Stomach (tissue), 9 donors: Measurements from ENCODE around the gene CCDC63. TPM values are rescaled to one million over a fixed set of nuclear protein-coding genes. Genes with fewer than 3 reads are reported as not detected.
A peak's percentile ranks its signal among the peaks of the same experiment; 100 is the strongest.

Source experiments
- DNase-seq, 2 donors: peaks; one replicate each; pipeline versions ENCODE4 v3.0.0 to v3.0.0-alpha.2; 2013 to 2019
- H3K27ac ChIP-seq, 5 donors: fragments of 200-600 bp in 4 of 5; sonication (generic) in 4 of 5; one replicate each; pipeline ENCODE4 v1.5.1; 2013 to 2019; ENCODE audit warnings: mild to moderate bottlenecking in 1 of 5, moderate library complexity in 1 of 5
- H3K27me3 ChIP-seq, 3 donors: fragments of 200-600 bp; sonication (generic); one replicate each; pipeline ENCODE4 v1.5.1; 2017 to 2019; ENCODE audit warnings: mixed run types in 1 of 3
- H3K36me3 ChIP-seq, 4 donors: fragments of 200-600 bp; sonication (generic); 1 replicate in 3 of 4; 2 replicates in 1 of 4; pipeline ENCODE4 v1.5.1; 2016 to 2019
- H3K4me1 ChIP-seq, 4 donors: fragments of 200-600 bp; sonication (generic); one replicate each; pipeline ENCODE4 v1.5.1; 2016 to 2019
- H3K4me3 ChIP-seq, 4 donors: fragments of 200-600 bp; sonication (generic) in 3 of 4; one replicate each; pipeline ENCODE4 v1.5.1; 2016 to 2019; ENCODE audit warnings: mild to moderate bottlenecking in 1 of 4
- H3K9me3 ChIP-seq, 4 donors: fragments of 200-600 bp; sonication (generic); one replicate each; pipeline ENCODE4 v1.5.1; 2016 to 2019
- EP300 ChIP-seq: sonication (generic); formaldehyde crosslinking; IDR thresholded peaks from one replicate; pipeline ENCODE4 v1.6.1; 2017; ENCODE audit warnings: antibody characterized with exemption
- POLR2A ChIP-seq, 4 donors: fragments of 450-650 bp; IDR thresholded peaks; one replicate each; pipeline ENCODE4 v1.6.1; 2016; ENCODE audit warnings: antibody characterized with exemption in 4 of 4, control low read depth in 2 of 4, mild to moderate bottlenecking in 1 of 4, moderate library complexity in 1 of 4
- POLR2AphosphoS5 ChIP-seq, 3 donors: sonication (generic); formaldehyde crosslinking; IDR thresholded peaks; one replicate each; pipeline ENCODE4 v1.6.1; 2016; ENCODE audit warnings: antibody characterized with exemption in 3 of 3
- WGBS, 5 donors: extraction: QIAGEN DNeasy Blood & Tissue Kit in 3 of 5; methylation state at CpG; one replicate each; pipeline versions ENCODE4 v1.1.5 to v1.1.7; 2013 to 2018; 5-methylcytosine and 5-hydroxymethylcytosine counted together
- intact Hi-C: fragments of 100-400 bp; cut with DNase I; formaldehyde crosslinking; loops from one replicate; pipeline ENCODE4 v1.15.1; 2023; ENCODE audit warnings: low total_unique reads
- polyA plus RNA-seq, 3 donors: library from polyadenylated mRNA; stranded (reverse); fragments of 200-250 nt; gene quantifications; one replicate each; pipeline ENCODE4 v1.2.3, GENCODE V29; 2013
- total RNA-seq, 5 donors: library from RNA; depleted of rRNA; stranded (reverse); fragments of >200 nt; gene quantifications; one replicate each; pipeline versions ENCODE4 v1.1.0 to v1.2.3, GENCODE V29; 2014 to 2016
- TF ChIP-seq, protein P1 (sequence below), 7 experiments: fragments of 450-650 bp in 4 of 7; fragments of 200-600 bp in 3 of 7; sonication (generic) in 3 of 7; IDR thresholded peaks; one replicate each; pipeline ENCODE4 v1.5.1; 2016 to 2019; ENCODE audit warnings: antibody characterized with exemption in 7 of 7, control low read depth in 2 of 7, mild to moderate bottlenecking in 1 of 7
- donor health status: healthy with polysubstance abuse.
- donor health status: Bipolar disorder and iron deficiency.
- donor health status: healthy.

CCDC63 gene
- total and polyA plus RNA-seq, 8 donors = not detected

GRCh38 chr12:110825530-110825929 is 21.3 kb upstream of the CCDC63 start:
- WGBS, 5 donors = 69 to 86% (median 76%) methylated on average over 4 of the region's 4 CpGs
- Histone ChIP-seq H3K9me3 (no peaks in the 10 kb centered on the region), H3K4me1 (peaks cover 0 to 6% (median 0%) of the 10 kb centered on the region in 4 donors), H3K4me3 (no peak overlapping the region), H3K36me3 (no peaks in the 10 kb centered on the region), H3K27me3 (peaks cover 0 to 12% (median 0%) of the 10 kb centered on the region in 3 donors), H3K27ac (no peak overlapping the region)
- no peak for TF ChIP-seq EP300
- no peak for TF ChIP-seq POLR2AphosphoS5 (IDR thresholded peaks at IDR 0.05)
- intact Hi-C loops = loop anchor here (10.0 kb wide), 1 partner anchor 121 kb away; no protein-coding TSS in a partner anchor
- DNase-seq = no peak

DNA sequence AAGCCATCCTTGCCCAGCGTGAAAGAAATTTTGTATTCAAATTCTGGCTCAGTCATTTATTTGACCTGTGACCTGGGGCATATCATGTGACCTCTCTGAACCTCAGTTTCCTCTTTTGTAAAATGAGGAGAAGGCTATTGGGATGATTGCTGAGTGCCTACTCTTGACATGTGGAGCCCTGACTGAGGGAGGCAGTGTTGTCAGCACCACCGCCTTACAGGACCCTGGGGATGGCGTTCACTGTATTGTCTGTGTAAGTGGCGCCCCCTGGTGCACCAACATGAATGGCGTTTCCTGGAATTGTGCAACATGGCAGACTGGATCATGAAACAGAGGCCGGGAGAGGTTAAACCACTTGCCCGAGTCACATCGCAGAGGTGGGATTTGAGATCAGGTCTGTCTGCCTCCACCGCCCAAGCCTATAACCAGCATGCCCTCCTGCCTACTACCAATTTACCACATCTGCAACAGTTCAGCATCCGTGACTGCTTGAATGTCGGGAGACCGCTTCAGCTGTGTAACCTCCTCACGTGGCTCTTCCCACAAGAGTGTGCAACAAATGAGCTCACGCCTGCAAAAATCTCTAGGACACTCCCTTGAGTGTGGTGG is 20.1 kb upstream of the CCDC63 start:
- Histone ChIP-seq H3K4me1 (peaks cover 0 to 6% (median 0%) of the 10 kb centered on the region in 4 donors), H3K27me3 (peaks cover 0 to 12% (median 0%) of the 10 kb centered on the region in 3 donors), H3K9me3 (no peaks in the 10 kb centered on the region), H3K4me3 (no peak overlapping the region), H3K36me3 (no peaks in the 10 kb centered on the region), H3K27ac (no peak overlapping the region)
- 31 to 40% (median 32%) methylated on average over 14 of the region's 14 CpGs for WGBS, 5 donors
- DNase-seq = peak; percentile 83 to 89
- no peak for TF ChIP-seq POLR2A (IDR thresholded peaks at IDR 0.05)
- TF ChIP-seq, protein P1, sequence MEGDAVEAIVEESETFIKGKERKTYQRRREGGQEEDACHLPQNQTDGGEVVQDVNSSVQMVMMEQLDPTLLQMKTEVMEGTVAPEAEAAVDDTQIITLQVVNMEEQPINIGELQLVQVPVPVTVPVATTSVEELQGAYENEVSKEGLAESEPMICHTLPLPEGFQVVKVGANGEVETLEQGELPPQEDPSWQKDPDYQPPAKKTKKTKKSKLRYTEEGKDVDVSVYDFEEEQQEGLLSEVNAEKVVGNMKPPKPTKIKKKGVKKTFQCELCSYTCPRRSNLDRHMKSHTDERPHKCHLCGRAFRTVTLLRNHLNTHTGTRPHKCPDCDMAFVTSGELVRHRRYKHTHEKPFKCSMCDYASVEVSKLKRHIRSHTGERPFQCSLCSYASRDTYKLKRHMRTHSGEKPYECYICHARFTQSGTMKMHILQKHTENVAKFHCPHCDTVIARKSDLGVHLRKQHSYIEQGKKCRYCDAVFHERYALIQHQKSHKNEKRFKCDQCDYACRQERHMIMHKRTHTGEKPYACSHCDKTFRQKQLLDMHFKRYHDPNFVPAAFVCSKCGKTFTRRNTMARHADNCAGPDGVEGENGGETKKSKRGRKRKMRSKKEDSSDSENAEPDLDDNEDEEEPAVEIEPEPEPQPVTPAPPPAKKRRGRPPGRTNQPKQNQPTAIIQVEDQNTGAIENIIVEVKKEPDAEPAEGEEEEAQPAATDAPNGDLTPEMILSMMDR (IDR thresholded peaks at IDR 0.05) = peak in 5 of 7 experiments; percentile 54 to 82 (median 77)
- TF ChIP-seq EP300 = no peak
- peak in 1 of 3 donors; percentile 60 for TF ChIP-seq POLR2AphosphoS5 (IDR thresholded peaks at IDR 0.05)
- intact Hi-C loops = loop anchor here (10.0 kb wide), 1 partner anchor 122 kb away; no protein-coding TSS in a partner anchor

GRCh38 chr12:110829308-110829707 is 17.5 kb upstream of the CCDC63 start:
- H3K4me1 ChIP-seq = peaks cover 0 to 6% (median 0%) of the 10 kb centered on the region in 4 donors
- H3K9me3 ChIP-seq = no peaks in the 10 kb centered on the region
- WGBS, 5 donors = 80 to 86% (median 82%) methylated on average over 10 of the region's 10 CpGs
- intact Hi-C loops = loop anchor here (10.0 kb wide), 1 partner anchor 125 kb away; no protein-coding TSS in a partner anchor
- peaks cover 0 to 12% (median 0%) of the 10 kb centered on the region in 3 donors for H3K27me3 ChIP-seq
- no peak overlapping the region for H3K27ac ChIP-seq
- TF ChIP-seq POLR2AphosphoS5 (IDR thresholded peaks at IDR 0.05) (no peak), POLR2A (IDR thresholded peaks at IDR 0.05) (no peak), EP300 (no peak)
- TF ChIP-seq, protein P1 (IDR thresholded peaks at IDR 0.05) = no peak
- H3K36me3 ChIP-seq = no peaks in the 10 kb centered on the region
- H3K4me3 ChIP-seq = no peak overlapping the region
- no peak for DNase-seq

GRCh38 chr12:110836291-110836690 is 10.5 kb upstream of the CCDC63 start:
- no peak overlapping the region for H3K27ac ChIP-seq
- H3K9me3 ChIP-seq = no peaks in the 10 kb centered on the region
- WGBS, 5 donors = 72 to 83% (median 79%) methylated on average over 4 of the region's 4 CpGs
- no peaks in the 10 kb centered on the region for H3K27me3 ChIP-seq
- H3K4me3 ChIP-seq = no peak overlapping the region
- TF ChIP-seq EP300 (no peak), POLR2A (IDR thresholded peaks at IDR 0.05) (no peak), POLR2AphosphoS5 (IDR thresholded peaks at IDR 0.05) (no peak)
- TF ChIP-seq, protein P1 (IDR thresholded peaks at IDR 0.05) = no peak
- H3K4me1 ChIP-seq = no peaks in the 10 kb centered on the region
- H3K36me3 ChIP-seq = no peaks in the 10 kb centered on the region
- DNase-seq = no peak
- intact Hi-C loops = no loop called here

GRCh38 chr12:110841007-110841406 is 5.8 kb upstream of the CCDC63 start:
- H3K4me1 ChIP-seq = peaks cover 0 to 10% (median 3%) of the 10 kb centered on the region in 4 donors
- H3K27ac ChIP-seq = no peak overlapping the region
- H3K36me3 ChIP-seq = no peaks in the 10 kb centered on the region
- TF ChIP-seq EP300 (no peak), POLR2AphosphoS5 (IDR thresholded peaks at IDR 0.05) (no peak), POLR2A (IDR thresholded peaks at IDR 0.05) (no peak)
- TF ChIP-seq, protein P1 (IDR thresholded peaks at IDR 0.05) = no peak
- 48 to 65% (median 56%) methylated on average over 6 of the region's 6 CpGs for WGBS, 5 donors
- no peak overlapping the region for H3K4me3 ChIP-seq
- no peak for DNase-seq
- intact Hi-C loops = no loop called here
- no peaks in the 10 kb centered on the region for H3K9me3 ChIP-seq
- peaks cover 0 to 9% (median 3%) of the 10 kb centered on the region in 3 donors for H3K27me3 ChIP-seq
